ENCODE results near the gene PSMD6.
A peak's percentile ranks its signal among the peaks of the same experiment; 100 is the strongest.

The PSMD6 gene

DNA sequence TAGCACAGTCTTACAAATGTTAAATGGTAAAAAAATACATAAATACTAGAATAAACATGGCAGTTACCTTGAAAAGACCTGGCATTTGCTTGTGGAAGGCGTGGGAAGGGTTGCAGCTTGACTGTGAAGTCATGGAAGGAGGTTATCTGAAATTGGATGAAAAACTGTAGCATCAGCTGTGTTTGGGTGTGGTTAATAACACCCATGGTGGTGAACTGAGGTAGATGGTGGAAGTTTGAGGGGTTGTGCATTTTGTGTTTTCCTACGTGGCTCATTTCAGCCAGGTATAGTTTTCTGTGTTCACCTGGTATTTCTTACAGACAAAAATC is 46.5 kb downstream of the PSMD6 start:
- no peak for DNase-seq (ENCODE audit: low spot score)

DNA sequence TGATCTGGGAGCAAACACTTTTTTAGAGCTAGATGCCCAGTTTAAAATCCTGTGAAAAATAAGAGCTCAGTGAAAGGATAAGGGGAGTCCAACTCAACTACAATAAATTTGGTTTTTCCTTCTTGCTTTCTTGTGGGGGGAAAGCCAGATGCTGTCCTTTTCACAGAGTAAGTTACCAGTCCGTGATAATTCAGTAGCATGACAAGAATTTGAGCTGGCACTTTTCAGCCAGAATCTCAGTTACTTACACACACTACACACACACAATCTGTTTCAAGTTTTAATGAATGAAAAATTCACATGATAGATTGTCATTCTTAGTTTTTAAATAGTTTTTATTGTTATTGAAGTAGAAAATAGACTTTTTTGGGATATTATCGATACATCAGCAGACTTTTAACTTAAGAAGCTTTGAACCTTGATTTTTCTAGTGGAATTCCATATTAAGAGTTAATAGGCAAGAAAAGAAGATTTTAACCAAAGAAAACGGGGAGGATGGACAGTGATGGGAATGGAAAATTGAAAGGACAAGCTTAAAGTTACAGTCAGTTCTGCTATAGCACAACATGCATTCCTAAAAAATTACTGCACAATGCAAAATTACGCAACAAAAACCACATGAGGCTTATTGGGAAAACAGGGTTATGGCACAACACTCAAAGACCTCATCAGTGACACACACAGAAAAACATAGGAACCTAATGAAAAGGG is 47.0 kb downstream of the PSMD6 start:
- peak; percentile 48 for DNase-seq (ENCODE audit: low spot score)

- DNase-seq (ENCODE audit: low spot score), result peak; percentile 22
Measured at GRCh38 chr3:63975723-63976122, 47.6 kb downstream of the PSMD6 start.

DNA sequence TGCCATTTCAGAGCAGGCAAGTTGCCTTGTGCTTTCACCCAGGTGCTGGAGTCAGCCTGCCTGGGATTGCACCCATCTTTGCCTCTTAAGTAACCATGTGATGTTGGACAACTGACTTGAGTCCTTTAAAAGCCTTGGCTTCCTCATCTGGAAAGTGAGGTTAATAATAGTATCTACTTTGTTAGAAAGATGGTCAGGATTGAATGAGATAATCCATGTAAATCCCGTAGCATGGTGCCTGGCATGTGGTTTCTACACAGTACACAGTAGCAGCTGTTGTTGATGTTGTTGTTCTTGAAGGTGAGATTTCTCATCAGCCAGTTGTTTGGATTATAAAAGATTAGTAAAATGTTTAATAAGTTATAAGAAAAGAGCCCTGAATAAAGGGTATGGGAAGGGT is 48.8 kb downstream of the PSMD6 start:
- no peak for DNase-seq (ENCODE audit: low spot score)

DNA sequence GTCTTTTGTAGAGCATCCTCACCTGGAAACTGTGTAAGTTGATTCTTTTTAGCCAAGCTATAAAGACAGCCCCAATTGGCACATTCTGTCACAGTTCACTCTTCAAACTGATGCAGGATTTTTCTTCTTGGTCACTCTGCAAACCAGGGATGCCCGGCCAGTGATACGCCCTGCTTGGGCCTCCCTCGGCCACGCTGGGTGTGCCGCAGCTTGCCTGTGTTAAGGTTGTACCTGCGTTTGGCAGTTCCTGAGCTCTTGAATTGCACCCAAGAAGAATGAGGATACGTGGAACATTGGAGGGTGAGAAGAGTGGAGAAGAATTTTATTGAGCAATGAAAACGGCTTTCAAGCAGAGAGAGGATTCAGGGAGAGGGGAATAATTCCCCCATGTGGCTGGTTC is 49.9 kb downstream of the PSMD6 start:
- no peak for DNase-seq (ENCODE audit: low spot score)

- no peak for DNase-seq (ENCODE audit: low spot score)
Measured at GRCh38 chr3:63972987-63973386, 50.3 kb downstream of the PSMD6 start.

DNA sequence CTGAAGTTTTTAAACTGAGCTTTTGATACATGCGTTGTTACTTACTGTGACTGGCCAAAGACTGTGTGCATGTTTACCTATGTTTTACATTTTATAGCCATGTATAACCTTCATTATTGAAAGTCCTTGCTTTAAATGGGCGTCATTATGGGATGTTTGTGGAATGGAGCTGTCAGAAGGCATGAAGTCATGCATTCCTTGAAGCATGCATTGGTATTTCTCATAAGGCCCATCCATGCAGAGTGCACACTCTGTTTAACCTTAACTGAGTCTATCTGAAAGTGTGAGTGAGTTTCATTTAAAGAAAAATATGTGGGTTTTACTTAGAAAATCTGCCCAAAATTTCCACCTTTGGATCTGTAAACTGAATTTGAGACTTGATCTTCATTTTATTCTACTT is 51.1 kb downstream of the PSMD6 start:
- peak; percentile 32 for DNase-seq (ENCODE audit: low spot score)

DNA sequence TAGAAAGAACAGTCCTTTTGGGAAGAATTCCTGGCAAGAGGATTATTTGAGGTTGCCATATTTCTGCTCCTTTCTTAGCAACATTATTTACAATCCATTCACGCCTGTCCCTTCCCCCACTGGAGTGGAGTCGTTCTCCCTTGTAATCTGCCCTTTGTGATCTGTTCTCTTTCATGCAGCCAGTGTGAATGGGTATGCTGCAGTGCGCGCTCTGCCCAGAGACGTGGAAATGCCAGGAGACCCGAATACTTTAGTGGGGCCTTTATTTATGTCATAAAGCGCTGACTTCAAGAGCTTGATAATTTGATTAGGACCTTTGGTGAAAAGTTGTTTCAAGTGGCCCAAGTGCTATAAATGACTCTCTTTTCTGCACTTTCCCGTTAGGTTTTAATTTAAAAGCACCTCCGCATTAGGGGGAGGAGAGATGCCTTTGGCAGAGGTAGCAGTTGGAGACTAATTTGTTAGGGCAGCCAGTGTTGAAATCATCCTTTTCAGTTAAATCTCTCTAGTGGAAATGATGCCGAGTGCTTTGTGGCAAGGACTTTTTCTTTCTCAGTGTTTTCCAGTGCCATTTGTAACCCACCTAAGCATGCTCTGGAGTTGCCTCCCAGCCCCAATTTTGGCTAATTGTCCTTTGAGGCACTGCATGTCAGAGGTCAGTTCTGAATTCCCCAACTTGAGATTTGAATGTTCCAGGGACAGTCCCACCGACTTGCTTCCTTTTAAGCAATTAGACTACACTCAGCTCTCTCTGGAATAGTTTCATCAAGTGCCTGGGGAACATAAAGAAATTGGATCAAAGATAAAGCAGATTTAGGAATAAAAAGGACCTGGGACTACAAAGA is 52.4 kb downstream of the PSMD6 start:
- no peak for DNase-seq (ENCODE audit: low spot score)

DNA sequence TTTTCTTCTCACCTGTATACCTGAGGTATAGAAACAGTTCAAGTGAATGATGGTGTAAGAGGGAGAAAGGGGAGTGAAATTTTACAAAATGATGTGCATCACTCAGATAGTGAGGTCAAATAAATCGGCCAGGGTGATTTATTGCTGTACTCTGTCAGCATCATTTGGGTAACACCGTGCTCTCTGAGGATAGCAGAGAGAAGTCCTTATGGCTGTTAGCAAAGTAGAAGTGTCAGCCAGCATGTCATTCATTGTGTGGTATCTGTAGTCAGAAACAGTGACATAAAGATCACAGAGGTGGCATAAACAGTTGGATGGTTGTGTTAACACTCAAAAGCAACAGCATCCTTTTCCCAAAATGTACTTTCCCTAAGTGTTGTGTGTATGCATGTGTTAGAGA is 53.4 kb downstream of the PSMD6 start:
- no peak for DNase-seq (ENCODE audit: low spot score)

DNA sequence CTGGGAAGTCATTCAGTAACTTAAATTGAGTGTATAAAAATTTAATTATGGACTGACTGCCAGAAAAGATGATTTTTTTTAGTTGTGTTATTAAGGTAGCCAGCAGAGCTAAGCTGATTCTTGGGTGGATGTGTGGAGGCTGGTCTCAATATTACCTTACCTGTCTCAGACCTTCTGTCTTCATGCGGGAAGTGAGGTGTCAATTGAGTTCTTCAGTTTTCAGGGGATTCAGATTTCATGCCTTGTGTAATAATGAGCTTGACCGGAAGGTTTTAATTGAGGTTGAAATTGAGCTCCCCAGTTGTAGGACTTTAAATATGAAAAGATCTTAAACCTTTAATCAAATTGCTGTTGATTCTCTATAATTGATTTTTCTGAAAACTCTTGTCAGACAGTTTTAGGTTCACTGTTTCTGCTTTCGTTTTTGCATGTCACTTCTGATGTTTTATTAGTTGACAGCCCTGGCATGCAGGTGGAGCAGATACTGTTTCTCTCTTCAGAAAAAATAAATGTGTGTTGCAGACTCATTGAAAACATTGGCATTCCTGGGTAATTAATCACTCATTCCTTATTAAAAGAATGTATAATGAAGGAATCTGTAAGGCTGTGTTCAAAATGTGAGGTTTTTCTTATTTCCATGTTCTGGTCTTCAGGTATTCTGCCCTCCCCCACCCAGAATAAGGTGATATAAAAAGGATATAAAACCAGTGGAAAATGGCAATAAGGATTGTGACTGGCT is 54.5 kb downstream of the PSMD6 start:
- DNase-seq (ENCODE audit: low spot score), result no peak

GRCh38 chr3:63967675-63968611 is 55.4 kb downstream of the PSMD6 start:
- no peak for DNase-seq (ENCODE audit: low spot score)

DNA sequence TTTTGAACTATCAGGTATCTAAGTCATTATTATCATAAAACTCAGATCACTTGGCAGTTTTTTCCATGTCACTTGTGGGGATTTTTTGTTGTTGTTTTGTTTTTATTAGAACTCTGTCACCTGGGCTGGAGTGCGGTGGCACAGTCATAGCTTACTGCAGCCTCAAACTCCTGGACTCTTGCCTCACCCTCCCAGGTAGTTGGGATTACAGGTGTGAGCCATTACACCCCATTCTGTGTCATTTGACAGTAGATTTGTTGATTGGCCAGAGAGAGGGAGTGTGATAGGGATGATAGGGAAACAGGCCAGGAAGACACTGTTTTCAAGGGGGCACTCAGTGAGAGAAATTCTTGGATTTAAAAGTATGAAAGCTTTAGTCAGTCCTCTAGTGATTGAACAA is 56.4 kb downstream of the PSMD6 start:
- no peak for DNase-seq (ENCODE audit: low spot score)

GRCh38 chr3:63966007-63966406 is 57.3 kb downstream of the PSMD6 start:
- DNase-seq (ENCODE audit: low spot score), result no peak

DNA sequence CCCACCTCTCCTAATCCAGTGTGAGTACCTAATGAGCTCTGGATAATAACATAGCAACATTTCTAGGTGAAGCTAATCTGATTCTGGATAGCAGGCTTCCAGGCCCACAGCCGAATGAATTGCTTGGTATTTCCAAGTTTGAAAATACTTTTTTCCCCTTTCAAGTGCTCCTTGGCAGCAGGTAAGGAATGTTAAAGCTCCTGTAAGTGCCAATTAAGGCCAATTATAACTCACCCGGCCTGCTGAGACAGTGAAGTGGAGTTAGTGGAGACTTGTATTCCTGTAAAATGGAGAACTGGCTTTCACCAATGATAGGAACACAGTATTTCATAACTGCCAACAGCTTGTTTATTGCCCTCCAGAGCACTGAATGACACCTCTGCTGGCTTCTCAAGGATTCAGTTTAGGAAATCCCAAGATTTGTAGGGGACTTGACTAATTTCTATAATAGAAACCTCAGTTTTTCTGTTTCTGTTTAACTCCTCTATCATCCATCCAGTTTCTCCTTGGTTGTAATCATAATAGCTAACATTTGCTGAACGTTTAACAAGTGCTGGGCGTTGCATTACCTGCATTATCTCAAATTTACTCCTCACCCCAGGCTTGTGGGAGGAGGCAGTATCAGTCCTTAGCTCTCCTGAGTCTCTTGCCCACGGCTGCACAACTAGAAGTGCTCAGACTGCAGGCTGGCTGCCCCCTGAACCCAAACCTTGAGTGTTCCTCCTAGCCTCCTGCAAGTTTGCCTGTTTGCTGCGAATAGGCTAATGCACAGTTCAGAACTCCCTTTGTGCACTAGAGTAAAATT is 58.4 kb downstream of the PSMD6 start:
- DNase-seq (ENCODE audit: low spot score), result no peak

DNA sequence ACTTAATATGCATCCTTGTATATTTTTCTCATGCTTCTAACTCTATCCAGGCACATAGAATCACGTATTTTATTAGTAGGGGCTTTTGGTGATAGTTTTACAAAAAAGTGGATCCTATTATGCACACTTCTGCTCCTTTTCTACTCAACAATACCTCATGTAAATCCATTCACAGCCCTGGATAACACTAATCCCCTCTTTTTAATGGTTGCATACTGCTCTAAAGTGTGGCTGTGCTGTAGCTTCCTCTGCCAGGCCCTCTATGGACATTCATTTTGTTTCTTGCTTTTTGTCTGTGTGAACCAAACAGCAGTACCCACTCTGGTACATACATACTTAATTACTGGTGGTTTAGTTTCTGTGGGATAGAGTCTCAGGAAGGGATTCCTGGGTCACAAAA is 59.8 kb downstream of the PSMD6 start:
- DNase-seq (ENCODE audit: low spot score), result no peak

GRCh38 chr3:63961891-63962290 is 61.4 kb downstream of the PSMD6 start:
- no peak for DNase-seq (ENCODE audit: low spot score)
